ENCODE data around the gene CLDN11. TPM values are rescaled to one million over a fixed set of nuclear protein-coding genes. Genes with fewer than 3 reads are reported as not detected.

Gene CLDN11
- total RNA-seq, 6 experiments from 2014 or later: 0.97 to 5.0 (median 1.5) TPM

DNA sequence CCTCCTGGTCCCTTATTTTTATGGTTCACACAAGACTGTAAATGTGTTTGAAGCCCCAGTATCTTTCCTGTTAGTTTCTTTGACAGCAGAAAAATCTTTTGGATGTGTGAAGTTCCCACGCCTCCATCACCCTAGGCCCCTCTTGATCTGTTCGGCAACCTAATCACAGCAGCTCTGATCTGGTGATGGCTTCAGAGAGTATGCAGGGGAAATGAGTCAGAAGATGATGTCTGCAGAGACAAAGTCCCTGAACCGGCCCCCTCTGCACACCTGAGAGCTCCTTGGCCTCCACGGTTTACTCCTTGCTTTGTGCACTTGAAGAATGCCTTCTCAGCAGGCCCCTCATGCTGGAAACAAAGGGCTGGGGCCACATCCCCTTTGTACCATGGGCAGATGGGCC lies 63.5 kb downstream of the CLDN11 start:
- 86% methylated on average over 1 of the region's 4 CpGs for WGBS (ENCODE audit: insufficient coverage, low coverage, low lambda C conversion rate, missing lambda C conversion rate)
- DNase-seq (no peak), ATAC-seq (no peak)
- H3K27ac ChIP-seq: no peak overlapping the region
- no peak overlapping the region for H3K4me3 ChIP-seq
- peaks cover 0 to 9% (median 0%) of the 10 kb centered on the region in 4 donors for H3K4me1 ChIP-seq
- no peaks in the 10 kb centered on the region for H3K9me3 ChIP-seq
- TF ChIP-seq, protein P1, sequence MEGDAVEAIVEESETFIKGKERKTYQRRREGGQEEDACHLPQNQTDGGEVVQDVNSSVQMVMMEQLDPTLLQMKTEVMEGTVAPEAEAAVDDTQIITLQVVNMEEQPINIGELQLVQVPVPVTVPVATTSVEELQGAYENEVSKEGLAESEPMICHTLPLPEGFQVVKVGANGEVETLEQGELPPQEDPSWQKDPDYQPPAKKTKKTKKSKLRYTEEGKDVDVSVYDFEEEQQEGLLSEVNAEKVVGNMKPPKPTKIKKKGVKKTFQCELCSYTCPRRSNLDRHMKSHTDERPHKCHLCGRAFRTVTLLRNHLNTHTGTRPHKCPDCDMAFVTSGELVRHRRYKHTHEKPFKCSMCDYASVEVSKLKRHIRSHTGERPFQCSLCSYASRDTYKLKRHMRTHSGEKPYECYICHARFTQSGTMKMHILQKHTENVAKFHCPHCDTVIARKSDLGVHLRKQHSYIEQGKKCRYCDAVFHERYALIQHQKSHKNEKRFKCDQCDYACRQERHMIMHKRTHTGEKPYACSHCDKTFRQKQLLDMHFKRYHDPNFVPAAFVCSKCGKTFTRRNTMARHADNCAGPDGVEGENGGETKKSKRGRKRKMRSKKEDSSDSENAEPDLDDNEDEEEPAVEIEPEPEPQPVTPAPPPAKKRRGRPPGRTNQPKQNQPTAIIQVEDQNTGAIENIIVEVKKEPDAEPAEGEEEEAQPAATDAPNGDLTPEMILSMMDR (IDR thresholded peaks at IDR 0.05): no peak
- no peak for TF ChIP-seq POLR2A (IDR thresholded peaks at IDR 0.05)
- no peaks in the 10 kb centered on the region for H3K27me3 ChIP-seq
- intact Hi-C loops (cut with DNase I): no loop called here
- H3K36me3 ChIP-seq: no peaks in the 10 kb centered on the region

DNA sequence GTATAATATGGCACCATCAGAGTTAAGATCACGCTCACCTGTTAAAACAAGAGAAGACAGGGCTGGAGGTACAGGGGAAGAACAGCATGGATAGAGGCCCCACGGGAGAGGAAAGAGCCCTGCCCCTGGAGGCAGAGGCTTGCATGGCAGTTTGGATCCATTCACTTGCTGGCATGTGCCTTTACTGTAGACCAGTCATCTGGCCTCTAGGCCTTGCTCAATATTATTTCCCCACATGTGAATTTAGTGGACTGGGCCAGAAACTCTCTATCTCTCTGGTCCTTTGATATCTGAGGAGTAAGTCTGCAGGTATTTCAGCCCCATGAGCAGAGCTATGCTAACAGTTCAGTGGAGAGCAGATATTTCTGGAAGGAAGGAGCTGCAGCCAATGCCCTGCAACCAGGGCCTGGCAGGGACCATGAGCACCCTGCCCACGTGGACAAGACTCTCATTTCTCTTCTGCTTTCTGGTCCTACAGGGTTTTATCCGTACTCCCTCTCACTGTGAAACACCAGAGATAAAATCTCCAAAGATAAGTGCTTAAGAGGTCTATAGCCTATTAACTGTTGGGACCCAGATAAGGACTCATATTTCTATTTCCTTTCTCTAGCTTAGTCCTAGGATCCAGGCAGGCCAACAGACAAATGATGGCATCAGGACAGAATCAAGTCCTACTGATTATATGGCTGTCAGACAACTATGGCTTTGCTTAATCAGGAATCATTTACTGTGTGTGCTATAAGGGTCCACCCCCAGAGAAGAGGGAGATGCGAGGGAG lies 65.0 kb downstream of the CLDN11 start:
- H3K27me3 ChIP-seq: no peaks in the 10 kb centered on the region
- no peak overlapping the region for H3K27ac ChIP-seq
- WGBS (ENCODE audit: insufficient coverage, low coverage, low lambda C conversion rate, missing lambda C conversion rate): 79% methylated on average over 4 of the region's 5 CpGs
- H3K36me3 ChIP-seq: no peaks in the 10 kb centered on the region
- no peak for ATAC-seq
- no peak for DNase-seq
- no peaks in the 10 kb centered on the region for H3K9me3 ChIP-seq
- H3K4me1 ChIP-seq: peaks cover 0 to 17% (median 0%) of the 10 kb centered on the region in 4 donors
- H3K4me3 ChIP-seq: no peak overlapping the region
- intact Hi-C loops (cut with DNase I): no loop called here
- no peak for TF ChIP-seq POLR2A (IDR thresholded peaks at IDR 0.05)
- TF ChIP-seq, protein P1 (IDR thresholded peaks at IDR 0.05): peak in 1 of 4 donors; percentile 11

Small RNAs within 50 kb of the gene (microRNA-seq; reads per million reads assigned to microRNA genes)
- gene MIR6828: 0 reads per million in 2 donors

Other genes starting within 250 kb of the CLDN11 start
- gene PHC3, start 237.1 kb upstream of the CLDN11 start, total RNA-seq: 10 to 100 TPM; 20.0 to 32.6 (median 23.5) TPM
- 10 to 100 TPM in 2 of 6 experiments, 1 to 10 TPM in 4; 8.2 to 15.7 (median 8.9) TPM for gene PRKCI, start 196.4 kb upstream of the CLDN11 start, total RNA-seq
- 10 to 100 TPM; 14.1 to 29.1 (median 21.3) TPM for gene SKIL, start 61.2 kb upstream of the CLDN11 start, total RNA-seq
- gene SLC7A14, start 167.2 kb downstream of the CLDN11 start, total RNA-seq: under 1 TPM in 2 of 6 experiments, not detected in 4; 0.05 to 0.11 TPM

Data from right lobe of liver (tissue), 6 donors.